H9 (cell line): ENCODE measurements around the gene INHBB. TPM values are rescaled to one million over a fixed set of nuclear protein-coding genes. Genes with fewer than 3 reads are reported as not detected.

Experiments
- DNase-seq: peaks from one replicate; pipeline ENCODE4 v3.0.0-alpha.2; 2017
- H2AFZ ChIP-seq: one replicate; pipeline ENCODE4 v1.6.1; 2013; ENCODE audit warnings: mild to moderate bottlenecking, low read length, control low read depth, moderate library complexity
- H2AK5ac ChIP-seq: 2 replicates; pipeline ENCODE4 v1.6.1; 2013; ENCODE audit warnings: low read length, control low read depth, mixed read lengths; ENCODE audit not compliant: insufficient read length
- H2BK120ac ChIP-seq: one replicate; pipeline ENCODE4 v1.6.1; 2013; ENCODE audit warnings: low read depth, mild to moderate bottlenecking, low read length, control low read depth, inconsistent platforms; ENCODE audit not compliant: poor library complexity, severe bottlenecking
- H2BK12ac ChIP-seq: 2 replicates; pipeline ENCODE4 v1.6.1; 2013; ENCODE audit warnings: low read length, control low read depth, mixed read lengths, low read depth; ENCODE audit not compliant: insufficient read length
- H2BK15ac ChIP-seq: 2 replicates; pipeline ENCODE4 v1.6.1; 2013; ENCODE audit warnings: low read depth, low read length, control low read depth
- H2BK20ac ChIP-seq: one replicate; pipeline ENCODE4 v1.6.1; 2013; ENCODE audit warnings: low read depth, mild to moderate bottlenecking, low read length, control low read depth, inconsistent platforms; ENCODE audit not compliant: poor library complexity, severe bottlenecking
- H2BK5ac ChIP-seq: 2 replicates; pipeline ENCODE4 v1.6.1; 2013; ENCODE audit warnings: low read length, control low read depth, mixed read lengths; ENCODE audit not compliant: insufficient read length
- H3K14ac ChIP-seq: 2 replicates; pipeline ENCODE4 v1.6.1; 2013; ENCODE audit warnings: low read length, control low read depth; ENCODE audit not compliant: insufficient read depth
- H3K18ac ChIP-seq: 2 replicates; pipeline ENCODE4 v1.6.1; 2013; ENCODE audit warnings: low read depth, mild to moderate bottlenecking, mixed read lengths, low read length, control low read depth; ENCODE audit not compliant: insufficient read length
- H3K23ac ChIP-seq: 2 replicates; pipeline ENCODE4 v1.6.1; 2013; ENCODE audit warnings: low read length, control low read depth, mixed read lengths, low read depth; ENCODE audit not compliant: insufficient read length
- H3K23me2 ChIP-seq: 2 replicates; pipeline ENCODE4 v1.6.1; 2013; ENCODE audit warnings: low read depth, mild to moderate bottlenecking, mixed read lengths, low read length, control low read depth; ENCODE audit not compliant: insufficient read length, poor library complexity, severe bottlenecking
- H3K27ac ChIP-seq: 2 replicates; pipeline ENCODE4 v1.5.1; 2013; ENCODE audit warnings: low read length, control low read depth, mixed read lengths, low read depth; ENCODE audit not compliant: insufficient read length
- H3K27me3 ChIP-seq: 2 replicates; pipeline ENCODE4 v1.6.1; 2013; ENCODE audit warnings: low read length, control low read depth, inconsistent platforms; ENCODE audit not compliant: insufficient read depth
- H3K4ac ChIP-seq: 2 replicates; pipeline ENCODE4 v1.6.1; 2013; ENCODE audit warnings: low read depth, mild to moderate bottlenecking, control low read depth, inconsistent platforms, low read length, moderate library complexity
- H3K4me1 ChIP-seq: 2 replicates; pipeline ENCODE4 v1.6.1; 2013; ENCODE audit warnings: low read length, control low read depth, inconsistent platforms; ENCODE audit not compliant: insufficient read depth
- H3K4me2 ChIP-seq: 2 replicates; pipeline ENCODE4 v1.6.1; 2013; ENCODE audit warnings: low read length, control low read depth, mixed read lengths; ENCODE audit not compliant: insufficient read length, insufficient read depth
- H3K56ac ChIP-seq: 2 replicates; pipeline ENCODE4 v1.6.1; 2013; ENCODE audit warnings: low read depth, mild to moderate bottlenecking, mixed read lengths, low read length, control low read depth; ENCODE audit not compliant: insufficient read length
- H3K79me1 ChIP-seq: 2 replicates; pipeline ENCODE4 v1.6.1; 2013; ENCODE audit warnings: low read depth, mild to moderate bottlenecking, moderate library complexity, low read length, control low read depth, inconsistent platforms; ENCODE audit not compliant: insufficient read depth, poor library complexity, severe bottlenecking
- H3K79me2 ChIP-seq: 2 replicates; pipeline ENCODE4 v1.6.1; 2013; ENCODE audit warnings: low read length, control low read depth, inconsistent platforms; ENCODE audit not compliant: insufficient read depth
- H3K9ac ChIP-seq: 2 replicates; pipeline ENCODE4 v1.6.1; 2013; ENCODE audit warnings: low read length, control low read depth, mixed read lengths; ENCODE audit not compliant: insufficient read length; ENCODE audit errors: extremely low read depth
- H3K9me3 ChIP-seq: one replicate; pipeline ENCODE4 v1.6.1; 2013; ENCODE audit warnings: low read depth, low read length, inconsistent platforms; ENCODE audit not compliant: control insufficient read depth
- H3T11ph ChIP-seq: one replicate; pipeline ENCODE4 v1.6.1; 2013; ENCODE audit warnings: mild to moderate bottlenecking, low read length, control low read depth, inconsistent platforms
- H4K20me1 ChIP-seq: one replicate; pipeline ENCODE4 v1.6.1; 2013; ENCODE audit not compliant: control insufficient read depth, insufficient read length, insufficient read depth
- H4K5ac ChIP-seq: 2 replicates; pipeline ENCODE4 v1.6.1; 2013; ENCODE audit warnings: low read depth, mild to moderate bottlenecking, mixed read lengths, low read length, control low read depth; ENCODE audit not compliant: insufficient read length
- H4K8ac ChIP-seq: replicated peaks from 2 replicates; pipeline ENCODE4 v1.6.1; 2013; ENCODE audit warnings: low read length, control low read depth, mixed read lengths, low read depth; ENCODE audit not compliant: insufficient read length
- H4K91ac ChIP-seq: 2 replicates; pipeline ENCODE4 v1.6.1; 2013; ENCODE audit warnings: low read depth, mild to moderate bottlenecking, moderate library complexity, mixed read lengths, low read length, control low read depth; ENCODE audit not compliant: insufficient read length
- H3K27ac Mint-ChIP-seq, 3 experiments: 2 replicates in 2 of 3; 3 replicates in 1 of 3; pipeline ENCODE4 v1.8.0; 2020 to 2021; ENCODE audit warnings: mixed read lengths in 3 of 3, mild to moderate bottlenecking in 1 of 3, moderate library complexity in 1 of 3
- H3K27me3 Mint-ChIP-seq: 2 replicates; pipeline ENCODE4 v1.8.0; 2021; ENCODE audit warnings: low read depth, mild to moderate bottlenecking, moderate library complexity, mixed read lengths
- H3K36me3 Mint-ChIP-seq, 3 experiments: 2 replicates in 2 of 3; 3 replicates in 1 of 3; pipeline ENCODE4 v1.8.0; 2020 to 2021; ENCODE audit warnings: low read depth in 3 of 3, mixed read lengths in 3 of 3; ENCODE audit not compliant: insufficient read depth in 1 of 3
- H3K4me1 Mint-ChIP-seq, 2 experiments: 2 replicates each; pipeline ENCODE4 v1.8.0; 2020; ENCODE audit warnings: mixed read lengths in 2 of 2
- H3K4me3 Mint-ChIP-seq, 2 experiments: 2 replicates in 1 of 2; 3 replicates in 1 of 2; pipeline ENCODE4 v1.8.0; 2020 to 2021; ENCODE audit warnings: mild to moderate bottlenecking in 2 of 2, mixed read lengths in 2 of 2, moderate library complexity in 1 of 2
- H3K9me3 Mint-ChIP-seq, 2 experiments: 2 replicates in 1 of 2; 3 replicates in 1 of 2; pipeline ENCODE4 v1.8.0; 2020; ENCODE audit warnings: mild to moderate bottlenecking in 2 of 2, mixed read lengths in 2 of 2, moderate library complexity in 1 of 2
- CTCF ChIP-seq: fragments of 200-600 bp; sonication (generic); conservative IDR thresholded peaks from 3 replicates; pipeline ENCODE4 v1.8.0; 2021; ENCODE audit warnings: antibody characterized with exemption, mild to moderate bottlenecking
- WGBS: extraction: QIAGEN DNeasy Blood & Tissue Kit; methylation state at CpG from one replicate; pipeline ENCODE4 v1.1.7; 2013; ENCODE audit warnings: missing lambda C conversion rate, low lambda C conversion rate, mixed read lengths; ENCODE audit not compliant: insufficient read length; ENCODE audit errors: extremely low coverage; 5-methylcytosine and 5-hydroxymethylcytosine counted together
- total RNA-seq: library from RNA; stranded (reverse); gene quantifications from 2 replicates; pipeline ENCODE4 v1.2.1, GENCODE V29; 2021

The INHBB gene
- total RNA-seq, 1 experiment from 2014 or later, result 0.13 TPM

- Histone ChIP-seq H2BK120ac (no peak overlapping the region), H4K91ac (no peak overlapping the region), H3K23ac (no peak overlapping the region), H2BK15ac (no peak overlapping the region), H3K18ac (no peak overlapping the region), H4K5ac (no peak overlapping the region), H3T11ph (no peak overlapping the region), H4K20me1 (peaks cover 2% of the 10 kb centered on the region), H3K27me3 (peaks cover 54% of the 10 kb centered on the region), H2BK20ac (no peak overlapping the region), H3K4me2 (peak overlapping the region; percentile 89), H3K14ac (no peak overlapping the region), H3K4ac (no peak overlapping the region), H2AFZ (no peak overlapping the region), H3K9ac (no peak overlapping the region), H4K8ac (no peak overlapping the region), H3K79me2 (no peaks in the 10 kb centered on the region), H3K56ac (no peak overlapping the region), H3K4me1 (no peaks in the 10 kb centered on the region; the same call in 1 of the 2 replicates), H3K79me1 (no peaks in the 10 kb centered on the region), H2AK5ac (no peak overlapping the region), H3K23me2 (peaks cover 11% of the 10 kb centered on the region), H3K27ac (no peak overlapping the region), H2BK12ac (no peak overlapping the region), H2BK5ac (no peak overlapping the region), H3K9me3 (no peaks in the 10 kb centered on the region)
- H3K27ac Mint-ChIP-seq, result no peak overlapping the region
- TF ChIP-seq CTCF, result no peak
- H3K27me3 Mint-ChIP-seq, result peaks cover 89% of the 10 kb centered on the region
- H3K36me3 Mint-ChIP-seq, result peaks cover 0 to 3% (median 0%) of the 10 kb centered on the region in 3 experiments; a peak in 1 of 7 replicates
- peak overlapping the region; percentile 51 to 76 for H3K4me3 Mint-ChIP-seq
- WGBS, result no CpG with 5 or more reads among the region's 54 CpGs
- DNase-seq, result peak; percentile 47
- peaks cover 0 to 2% of the 10 kb centered on the region in 2 experiments; a peak in 2 of 5 replicates for H3K9me3 Mint-ChIP-seq
- peaks cover 29 to 54% of the 10 kb centered on the region in 2 experiments for H3K4me1 Mint-ChIP-seq
Observed at GRCh38 chr2:120346667-120347358, 877 bp downstream of the INHBB start.
